ENCODE data around the gene BUD13. TPM values are rescaled to one million over a fixed set of nuclear protein-coding genes. Genes with fewer than 3 reads are reported as not detected.

The BUD13 gene
- total RNA-seq, 1 donor from 2014 or later, result 15.0 TPM

DNA sequence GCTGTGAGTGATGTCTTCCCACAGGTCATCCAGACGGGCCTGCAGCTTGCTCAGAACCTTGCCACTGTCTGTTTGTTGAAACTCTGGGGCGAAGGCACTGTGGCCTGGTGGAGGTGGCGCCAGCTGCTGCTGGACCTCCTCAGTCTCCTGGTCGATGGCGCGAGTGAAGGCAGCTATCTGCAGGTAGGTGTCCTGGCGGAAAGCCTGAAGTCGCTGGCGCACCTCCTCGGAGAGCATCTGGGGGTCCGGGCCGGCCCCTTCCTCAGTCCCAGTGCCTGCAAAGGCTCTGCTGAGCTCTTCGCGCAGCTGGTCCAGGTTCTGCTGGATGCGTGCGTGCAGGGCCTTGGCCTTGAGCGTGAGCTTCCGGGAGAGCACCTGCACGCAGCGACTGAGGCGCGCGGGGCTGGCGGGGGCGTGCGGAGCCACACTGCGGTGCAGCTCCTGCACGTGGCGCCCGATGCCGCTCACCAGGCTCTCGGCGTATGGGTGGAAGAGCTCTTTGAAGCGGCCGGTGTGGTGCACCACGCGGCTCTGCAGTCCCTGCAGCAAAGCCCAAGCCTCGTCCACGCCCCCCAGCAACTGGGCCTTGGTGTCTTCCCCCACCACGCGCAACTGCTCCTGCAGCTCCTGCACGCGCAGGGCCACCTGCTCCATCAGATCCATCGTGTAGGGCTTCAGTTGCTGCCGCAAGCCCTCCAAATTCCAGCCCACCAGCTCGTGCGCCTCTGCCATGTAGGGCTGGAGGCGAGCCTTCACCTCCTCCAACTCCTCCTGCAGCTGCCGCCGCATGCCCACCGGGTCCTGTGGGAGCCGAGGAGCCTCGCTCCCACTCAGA lies 17.6 kb upstream of the BUD13 start:
- Histone ChIP-seq H3K9me3 (no peaks in the 10 kb centered on the region), H3K36me3 (peaks cover 0 to 13% of the 10 kb centered on the region in 2 donors), H3K4me1 (peaks cover 27% of the 10 kb centered on the region), H3K27me3 (no peaks in the 10 kb centered on the region), H3K4me3 (no peak overlapping the region), H3K27ac (no peak overlapping the region)
- DNase-seq (ENCODE audit: extremely low spot score in 2 of 2), result no peak
- intact Hi-C loops (cut with DNase I), result no loop called here
- TF ChIP-seq, protein P1, sequence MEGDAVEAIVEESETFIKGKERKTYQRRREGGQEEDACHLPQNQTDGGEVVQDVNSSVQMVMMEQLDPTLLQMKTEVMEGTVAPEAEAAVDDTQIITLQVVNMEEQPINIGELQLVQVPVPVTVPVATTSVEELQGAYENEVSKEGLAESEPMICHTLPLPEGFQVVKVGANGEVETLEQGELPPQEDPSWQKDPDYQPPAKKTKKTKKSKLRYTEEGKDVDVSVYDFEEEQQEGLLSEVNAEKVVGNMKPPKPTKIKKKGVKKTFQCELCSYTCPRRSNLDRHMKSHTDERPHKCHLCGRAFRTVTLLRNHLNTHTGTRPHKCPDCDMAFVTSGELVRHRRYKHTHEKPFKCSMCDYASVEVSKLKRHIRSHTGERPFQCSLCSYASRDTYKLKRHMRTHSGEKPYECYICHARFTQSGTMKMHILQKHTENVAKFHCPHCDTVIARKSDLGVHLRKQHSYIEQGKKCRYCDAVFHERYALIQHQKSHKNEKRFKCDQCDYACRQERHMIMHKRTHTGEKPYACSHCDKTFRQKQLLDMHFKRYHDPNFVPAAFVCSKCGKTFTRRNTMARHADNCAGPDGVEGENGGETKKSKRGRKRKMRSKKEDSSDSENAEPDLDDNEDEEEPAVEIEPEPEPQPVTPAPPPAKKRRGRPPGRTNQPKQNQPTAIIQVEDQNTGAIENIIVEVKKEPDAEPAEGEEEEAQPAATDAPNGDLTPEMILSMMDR (IDR thresholded peaks at IDR 0.05), result no peak
- no peak for TF ChIP-seq POLR2AphosphoS5 (IDR thresholded peaks at IDR 0.05; ENCODE audit: insufficient read depth in 1 of 2, low read depth in 1 of 2)
- no peak for TF ChIP-seq POLR2A (IDR thresholded peaks at IDR 0.05)

- DNase-seq (ENCODE audit: extremely low spot score in 2 of 2), result no peak
- Histone ChIP-seq H3K9me3 (no peaks in the 10 kb centered on the region), H3K36me3 (peaks cover 0 to 27% of the 10 kb centered on the region in 2 donors), H3K27me3 (no peaks in the 10 kb centered on the region), H3K27ac (no peak overlapping the region), H3K4me1 (peaks cover 27% of the 10 kb centered on the region), H3K4me3 (no peak overlapping the region)
- intact Hi-C loops (cut with DNase I), result loop anchor here (2.0 kb wide), 1 partner anchor 316 kb away; no protein-coding TSS in a partner anchor
- TF ChIP-seq, protein P1 (IDR thresholded peaks at IDR 0.05), result no peak
- TF ChIP-seq POLR2AphosphoS5 (IDR thresholded peaks at IDR 0.05; ENCODE audit: insufficient read depth in 1 of 2, low read depth in 1 of 2) (no peak), POLR2A (IDR thresholded peaks at IDR 0.05) (no peak)
Observed at GRCh38 chr11:116788975-116789374, 16.2 kb upstream of the BUD13 start.

GRCh38 chr11:116788534-116788933 lies 15.7 kb upstream of the BUD13 start:
- Histone ChIP-seq H3K27me3 (no peaks in the 10 kb centered on the region), H3K4me1 (peaks cover 27% of the 10 kb centered on the region), H3K4me3 (peak overlapping the region; percentile 87 to 99), H3K9me3 (no peaks in the 10 kb centered on the region), H3K27ac (no peak overlapping the region), H3K36me3 (peaks cover 0 to 32% of the 10 kb centered on the region in 2 donors)
- TF ChIP-seq POLR2AphosphoS5 (IDR thresholded peaks at IDR 0.05; ENCODE audit: insufficient read depth in 1 of 2, low read depth in 1 of 2) (no peak), POLR2A (IDR thresholded peaks at IDR 0.05) (no peak)
- TF ChIP-seq, protein P1 (IDR thresholded peaks at IDR 0.05), result no peak
- intact Hi-C loops (cut with DNase I), result loop anchor here (2.0 kb wide), 1 partner anchor 316 kb away; no protein-coding TSS in a partner anchor
- no peak for DNase-seq (ENCODE audit: extremely low spot score in 2 of 2)

GRCh38 chr11:116787786-116788486 lies 15.1 kb upstream of the BUD13 start, which contains the start of gene ZPR1:
ZPR1 (minus strand) TSS chr11:116788023; CDS start chr11:116787990, 33 bp downstream.
- no peak for DNase-seq (ENCODE audit: extremely low spot score in 2 of 2)
- H3K4me3 ChIP-seq, result peak within 1 kb of the TSS; percentile 87 to 99

More at GRCh38 chr11:116787786-116788486, 15.1 kb upstream of the BUD13 start, which contains the start of gene ZPR1:
- peaks cover 27% of the 10 kb centered on the region for H3K4me1 ChIP-seq
- intact Hi-C loops (cut with DNase I), result loop anchor here (1.0 to 2.0 kb wide), 2 partner anchors 48 to 317 kb away; no protein-coding TSS in a partner anchor
- H3K27me3 ChIP-seq, result no peaks in the 10 kb centered on the region
- H3K9me3 ChIP-seq, result no peaks in the 10 kb centered on the region
- peaks cover 0 to 38% of the 10 kb centered on the region in 2 donors for H3K36me3 ChIP-seq
- peak within 1 kb of the TSS; percentile 76 for H3K27ac ChIP-seq
- TF ChIP-seq POLR2A (IDR thresholded peaks at IDR 0.05) (peak in 1 of 2 donors; percentile 23), POLR2AphosphoS5 (IDR thresholded peaks at IDR 0.05; ENCODE audit: insufficient read depth in 1 of 2, low read depth in 1 of 2) (peak; percentile 60 to 77)
- TF ChIP-seq, protein P1 (IDR thresholded peaks at IDR 0.05), result no peak

Data from vagina (tissue), 2 donors.